NOMO-1 (cell line): ENCODE results near the gene UBALD1.

ENCODE experiments used
- DNase-seq, 2 experiments: peaks; one replicate each; lab custom pipeline; 2025; ENCODE audit not compliant: unreplicated experiment in 2 of 2; lab: John Stamatoyannopoulos, UW

The UBALD1 gene

DNA sequence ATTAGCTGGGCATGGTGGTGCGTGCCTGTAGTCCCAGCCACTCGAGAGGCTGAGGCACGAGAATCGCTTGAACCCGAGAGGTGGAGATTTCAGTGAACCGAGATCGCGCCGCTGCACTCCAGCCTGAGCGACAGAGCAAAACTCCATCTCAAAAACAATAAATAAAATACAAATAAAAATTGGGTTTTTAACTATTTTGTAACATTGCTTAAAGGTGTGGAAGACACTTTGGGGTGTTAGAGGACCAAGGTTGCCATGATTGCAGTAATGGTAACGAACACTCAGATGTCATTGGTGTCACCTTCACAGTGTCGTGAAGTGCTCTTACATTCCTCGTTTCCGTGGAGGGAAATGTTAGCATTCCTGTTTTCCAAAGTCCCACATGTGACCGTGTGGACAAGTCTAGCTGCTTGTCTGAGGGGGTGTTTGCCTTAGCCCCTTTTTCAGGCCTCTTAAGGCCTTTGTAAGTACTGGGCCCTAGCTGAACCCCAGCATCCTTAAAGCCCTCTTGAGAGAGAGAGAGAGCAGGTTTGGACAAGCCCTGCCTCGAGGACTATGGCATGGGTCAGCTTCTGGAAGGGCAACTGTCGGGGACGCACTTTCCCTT lies 49.9 kb downstream of the UBALD1 start:
- no peak for DNase-seq

DNA sequence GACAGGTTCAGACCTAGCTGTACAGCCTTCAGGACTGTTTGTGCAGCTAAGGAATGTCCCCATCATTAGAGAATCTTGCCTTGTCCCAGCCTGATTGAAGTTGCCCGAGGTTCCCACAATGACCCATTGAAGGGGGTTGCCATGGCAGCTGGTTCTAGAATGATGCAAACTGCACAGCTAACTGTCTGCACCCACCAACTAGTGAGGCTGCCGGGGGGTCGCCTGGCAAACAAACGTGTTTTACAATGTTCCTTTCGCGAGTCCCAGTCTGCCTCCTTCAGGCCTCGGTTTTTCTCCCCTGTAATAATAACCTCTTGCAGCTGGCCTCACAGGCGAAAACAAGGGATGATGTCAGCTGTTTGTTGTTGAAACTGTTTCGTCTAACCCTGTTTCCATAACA lies 53.1 kb downstream of the UBALD1 start:
- no peak for DNase-seq
